Ovary (tissue), 3 donors: Measurements from ENCODE around the gene NEDD9.

ENCODE experiments used
- CTCF ChIP-seq, 3 donors: fragments of 450-650 bp in 2 of 3; fragments of 200-600 bp in 1 of 3; IDR thresholded peaks; one replicate each; pipeline versions ENCODE4 v1.5.1 to v1.8.0; 2016 to 2022; ENCODE audit warnings: antibody characterized with exemption in 3 of 3, mild to moderate bottlenecking in 1 of 3
- POLR2A ChIP-seq: fragments of 450-650 bp; IDR thresholded peaks from one replicate; pipeline ENCODE4 v1.6.1; 2017; ENCODE audit warnings: antibody characterized with exemption, mild to moderate bottlenecking, moderate library complexity
- donor health status: DM: no; HTN: no; CAD: no.

GRCh38 chr6:11172501-11173327, 59.8 kb downstream of the NEDD9 start:
- no peak for TF ChIP-seq POLR2A
- TF ChIP-seq CTCF (IDR thresholded peaks at IDR 0.05): peak; percentile 55 to 62 (median 59)
